Islet of Langerhans (tissue), 1 donor: ENCODE data around the gene ARHGAP32.

Source experiments
- FAIRE-seq: peaks from one replicate; lab custom pipeline; 2011; peaks lifted over from hg19 to GRCh38; lab: Jason Lieb, UNC

ARHGAP32 gene

DNA sequence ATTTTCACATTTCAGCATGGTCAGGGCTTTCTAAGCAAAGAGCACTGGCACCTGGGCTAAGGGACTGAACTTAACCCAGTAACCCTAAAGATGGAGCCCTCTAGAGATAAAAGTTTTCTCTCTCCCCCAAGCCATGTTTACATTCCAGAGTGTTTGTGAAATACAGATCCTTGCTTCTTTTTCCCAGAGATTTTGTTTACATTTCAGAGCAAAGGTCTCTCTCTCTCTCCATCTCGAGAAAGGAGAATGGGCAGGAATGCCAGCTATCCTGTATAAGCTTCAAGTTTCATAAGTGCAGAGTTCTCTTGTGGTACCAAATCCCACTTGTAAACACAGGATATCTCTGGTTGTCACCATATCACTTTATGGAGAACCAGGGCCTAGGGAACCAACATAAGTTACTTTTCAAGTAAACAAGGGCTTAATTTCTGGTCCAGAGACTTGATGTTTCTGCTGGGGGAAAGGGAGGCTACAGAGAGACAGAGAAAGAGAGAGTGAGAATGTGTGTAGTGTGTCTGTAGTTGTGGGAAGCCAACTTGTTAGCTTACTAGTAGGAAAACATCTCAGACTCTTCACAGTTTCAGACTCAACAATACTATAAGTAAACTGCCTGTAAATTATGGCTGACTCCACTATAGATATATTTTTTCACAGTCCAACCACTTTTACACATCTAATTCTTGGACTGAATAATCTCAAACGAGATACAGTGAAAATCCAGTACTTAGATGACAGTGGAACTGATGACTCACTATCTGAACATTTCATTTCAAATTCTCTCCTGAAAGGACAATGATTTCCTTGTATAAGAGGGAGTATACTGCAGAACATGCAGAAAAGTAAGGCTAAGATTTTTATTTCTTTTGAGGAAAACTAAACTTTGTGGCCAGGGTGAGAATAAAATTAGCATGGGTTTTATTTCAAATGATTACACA, 76.2 kb downstream of the ARHGAP32 start:
- FAIRE-seq: no peak

GRCh38 chr11:129109701-129110100, 82.4 kb downstream of the ARHGAP32 start:
- FAIRE-seq: no peak

DNA sequence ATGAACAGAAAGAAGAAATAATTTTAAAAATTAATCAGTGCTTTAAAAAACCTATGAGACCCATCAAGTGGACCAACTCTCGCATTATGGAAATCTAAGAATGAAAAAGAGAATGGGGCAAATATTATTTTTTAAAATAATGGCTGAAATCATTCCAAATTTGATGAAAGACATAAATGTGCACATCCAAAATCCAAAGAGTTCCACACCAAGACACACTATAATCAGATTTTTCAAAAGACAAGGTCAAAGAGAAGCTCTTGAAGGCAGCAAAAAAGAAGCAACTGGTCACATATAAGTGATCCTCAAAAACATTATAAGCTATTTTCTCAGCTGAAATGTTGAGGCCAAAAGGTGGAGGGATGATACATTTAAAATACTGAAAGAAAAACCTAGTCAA, 85.3 kb downstream of the ARHGAP32 start:
- FAIRE-seq: no peak

DNA sequence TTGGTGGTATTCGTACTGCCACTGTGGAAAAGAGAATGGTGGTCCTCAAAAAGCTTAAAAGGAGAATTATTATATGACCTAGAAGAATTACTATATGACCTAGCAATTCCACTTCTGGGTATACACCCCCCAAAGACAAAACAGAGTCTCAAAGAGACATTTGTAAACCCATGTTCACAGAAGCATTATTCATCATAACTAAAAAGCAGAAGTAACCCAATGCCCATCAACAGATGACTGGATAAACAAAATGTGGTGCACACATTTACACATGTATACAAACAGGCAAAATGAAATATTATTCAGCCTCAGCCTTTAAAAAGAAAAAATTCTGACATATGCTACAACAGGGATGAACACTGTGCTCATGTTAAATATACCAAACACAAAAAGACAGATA, 89.4 kb downstream of the ARHGAP32 start:
- no peak for FAIRE-seq

DNA sequence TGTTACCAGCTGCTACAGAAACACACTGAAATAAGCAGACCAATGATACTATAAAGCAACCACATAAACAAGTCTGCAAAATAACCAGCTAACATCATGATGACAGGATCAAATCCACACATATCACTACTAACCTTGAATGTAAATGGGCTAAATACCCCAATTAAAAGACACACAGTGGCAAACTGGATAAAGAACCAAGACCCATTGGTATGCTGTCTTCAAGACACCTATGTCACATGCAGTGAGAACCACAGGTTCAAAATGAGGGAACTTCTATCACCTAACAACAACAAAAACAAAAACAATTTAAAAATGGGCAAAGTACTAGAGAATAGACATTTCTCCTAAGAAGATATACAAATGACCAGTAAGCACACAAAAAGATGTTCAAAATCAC, 89.9 kb downstream of the ARHGAP32 start:
- no peak for FAIRE-seq

- no peak for FAIRE-seq
These were observed 98.8 kb downstream of the ARHGAP32 start for GRCh38 chr11:129093283-129093682.

- FAIRE-seq: no peak
These were observed 102.1 kb downstream of the ARHGAP32 start for GRCh38 chr11:129090056-129090455.

DNA sequence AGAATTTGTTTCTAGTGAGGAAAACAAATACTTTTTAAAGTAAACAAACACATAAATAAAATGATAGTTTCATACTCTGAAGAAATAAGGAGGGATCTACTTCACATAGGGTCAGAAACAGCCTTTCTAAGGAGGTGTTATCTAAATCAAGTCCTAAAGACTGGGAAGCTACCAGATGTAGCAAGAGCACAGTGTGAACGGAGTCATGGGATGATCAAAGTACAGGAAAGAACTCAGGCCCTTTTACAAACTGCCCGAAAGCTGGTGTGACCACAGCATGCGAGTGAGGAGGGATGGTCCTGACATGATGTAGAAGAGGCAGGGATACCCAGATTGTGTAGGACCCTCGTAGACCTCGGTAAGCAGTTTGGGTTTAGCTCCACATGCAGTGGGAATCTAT, 102.8 kb downstream of the ARHGAP32 start:
- FAIRE-seq: no peak

- FAIRE-seq: no peak
These were observed 105.1 kb downstream of the ARHGAP32 start for GRCh38 chr11:129086976-129087375.

- no peak for FAIRE-seq
These were observed 114.9 kb downstream of the ARHGAP32 start for GRCh38 chr11:129077191-129077590.

DNA sequence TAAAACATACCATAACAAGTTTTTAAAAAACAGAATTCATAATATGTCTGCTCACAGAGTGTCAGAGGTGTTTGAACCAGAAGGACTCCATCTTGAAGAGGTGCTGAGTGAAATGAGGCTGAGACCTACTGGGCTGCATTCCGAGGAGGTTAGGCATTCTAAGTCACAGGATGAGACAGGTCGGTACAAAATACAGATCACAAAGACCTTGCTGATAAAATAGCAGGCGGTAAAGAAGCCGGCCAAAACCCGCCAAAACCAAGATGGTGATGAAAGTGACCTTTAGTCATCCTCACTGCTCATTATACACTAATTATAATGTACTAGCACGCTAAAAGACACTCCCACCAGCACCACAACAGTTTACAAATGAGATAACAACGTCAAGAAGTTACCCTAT, 116.4 kb downstream of the ARHGAP32 start:
- FAIRE-seq: no peak

DNA sequence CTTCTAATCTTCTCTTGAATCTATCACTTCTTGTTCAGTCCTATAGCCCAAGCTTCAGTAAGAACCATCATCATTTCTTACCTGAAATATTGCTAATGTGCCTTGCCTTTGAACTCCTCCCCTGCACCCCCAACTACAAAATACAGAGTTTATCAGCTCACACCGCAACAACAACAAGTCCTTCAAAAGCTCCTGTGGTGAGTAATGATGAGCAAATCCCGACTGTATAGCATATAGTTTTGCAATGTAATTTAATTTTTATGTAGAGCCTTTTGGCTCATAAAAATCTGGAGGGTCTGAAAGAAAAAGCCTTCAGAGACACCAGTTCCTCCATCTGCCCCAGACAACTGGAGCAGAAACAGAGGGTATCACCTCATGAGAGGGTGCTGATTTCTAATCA, 124.7 kb downstream of the ARHGAP32 start:
- FAIRE-seq: no peak

GRCh38 chr11:129066229-129066628, 125.9 kb downstream of the ARHGAP32 start:
- no peak for FAIRE-seq

DNA sequence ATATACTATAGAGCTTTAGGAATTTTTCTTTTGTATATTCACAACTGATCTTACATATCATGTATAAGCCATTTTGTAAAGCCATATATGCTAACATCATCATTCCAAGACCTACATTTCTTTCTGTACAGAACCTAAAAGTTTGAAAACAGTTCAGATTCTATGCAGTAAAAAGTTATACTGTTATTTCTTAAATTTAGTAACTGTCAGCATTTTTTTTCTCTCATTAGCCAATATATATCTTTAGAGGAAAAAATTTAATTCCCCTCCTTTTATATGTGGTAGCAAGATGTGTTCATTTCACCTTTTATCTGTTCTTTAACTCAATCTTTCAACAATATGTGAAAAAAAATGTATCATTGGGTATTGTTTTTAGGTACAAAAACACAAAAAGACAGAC, 129.0 kb downstream of the ARHGAP32 start:
- FAIRE-seq: no peak

- FAIRE-seq: no peak
These were observed 130.5 kb downstream of the ARHGAP32 start for GRCh38 chr11:129061492-129062230.

DNA sequence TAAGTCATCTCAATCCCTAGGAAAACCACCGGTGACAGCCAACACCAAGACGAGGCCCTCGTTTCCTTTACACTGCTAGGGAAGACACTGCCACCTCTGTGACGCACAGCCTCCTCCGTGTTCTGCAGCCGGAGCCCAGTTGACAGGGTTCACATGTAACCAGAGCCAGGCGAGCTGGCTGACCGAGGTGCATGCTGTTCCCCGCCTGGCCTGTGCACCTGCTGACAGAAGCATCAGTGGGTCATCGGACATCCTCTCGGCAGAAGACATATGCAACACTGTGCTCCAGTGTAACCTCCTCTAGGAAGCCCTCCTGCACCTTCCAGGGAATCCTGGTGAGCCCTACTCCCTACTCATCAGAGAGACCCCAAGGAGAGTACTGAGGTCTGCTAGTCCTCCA, 135.2 kb downstream of the ARHGAP32 start:
- FAIRE-seq: no peak

DNA sequence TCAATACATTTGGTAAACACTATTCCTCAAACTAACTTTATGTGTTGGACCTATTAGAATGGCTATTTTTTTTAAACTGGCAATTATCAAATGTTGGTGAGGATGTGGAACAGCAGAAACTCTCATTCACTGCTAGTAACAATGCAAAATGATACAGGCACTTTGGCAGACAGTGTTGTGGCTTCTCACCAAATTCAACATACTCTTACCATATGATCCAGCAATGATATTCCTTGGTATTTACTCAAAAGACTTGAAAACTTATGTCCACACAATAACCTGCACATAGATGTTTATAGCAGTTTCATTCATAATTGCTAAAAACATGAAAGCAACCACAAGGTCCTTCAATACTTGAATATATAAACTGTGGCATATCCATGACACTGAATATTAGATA, 136.9 kb downstream of the ARHGAP32 start:
- FAIRE-seq: no peak

DNA sequence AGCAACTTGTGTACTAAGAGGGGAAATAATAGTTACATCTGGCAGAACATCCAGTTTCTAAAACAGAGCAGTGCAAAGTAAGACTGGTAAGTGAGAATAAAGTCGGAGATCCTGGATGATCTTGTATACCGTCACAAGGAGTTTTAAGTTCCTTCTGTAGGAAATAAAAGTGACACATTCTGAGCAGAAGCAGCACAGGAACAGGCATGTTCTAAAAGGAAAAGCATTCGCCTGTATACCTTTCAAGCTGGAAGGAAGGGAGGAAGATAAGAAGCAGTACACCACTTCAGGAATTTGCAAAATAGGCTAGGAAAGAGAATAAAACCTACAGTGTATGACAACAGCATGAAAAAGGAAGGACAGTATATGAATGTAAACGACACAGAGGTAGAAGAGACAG, 143.2 kb downstream of the ARHGAP32 start:
- FAIRE-seq: no peak

- no peak for FAIRE-seq
These were observed 147.0 kb downstream of the ARHGAP32 start for GRCh38 chr11:129045150-129045549.

- FAIRE-seq: no peak
These were observed 149.6 kb downstream of the ARHGAP32 start for GRCh38 chr11:129042503-129042902.

GRCh38 chr11:129041611-129042018, 150.5 kb downstream of the ARHGAP32 start:
- FAIRE-seq: no peak

GRCh38 chr11:129040934-129041333, 151.2 kb downstream of the ARHGAP32 start:
- no peak for FAIRE-seq

DNA sequence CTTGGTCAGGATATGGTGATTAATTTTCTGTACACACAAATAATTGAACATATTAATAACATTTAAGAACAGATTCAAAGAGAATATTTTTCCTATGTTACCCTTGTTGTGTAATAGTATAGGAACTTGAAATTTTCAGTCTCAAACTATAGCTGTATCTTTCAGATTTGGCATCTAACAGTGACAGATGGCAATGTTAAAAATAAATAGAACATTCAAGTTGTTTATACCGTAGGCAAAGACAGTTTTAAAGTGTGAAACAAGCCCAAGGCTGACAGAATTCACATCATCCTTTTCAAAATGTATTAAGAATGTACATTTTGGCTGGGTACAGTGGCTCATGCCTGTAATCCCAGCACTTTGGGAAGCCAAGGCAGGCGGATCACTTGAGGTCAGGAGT, 156.9 kb downstream of the ARHGAP32 start:
- FAIRE-seq: no peak

GRCh38 chr11:129034001-129034400, 158.1 kb downstream of the ARHGAP32 start:
- no peak for FAIRE-seq
